ENCODE data around the gene C12orf42.

GRCh38 chr12:103368167-103368566 is 127.6 kb downstream of the C12orf42 start:
- TF ChIP-seq EZH2 (IDR thresholded peaks at IDR 0.05) (no peak), CTCF (IDR thresholded peaks at IDR 0.05 in 2 of 3, conservative IDR thresholded peaks at IDR 0.05 in 1 of 3; ENCODE audit: borderline replicate concordance in 1 of 3, insufficient read depth in 1 of 3, low read depth in 2 of 3, low read length in 2 of 3) (no peak), ELF1 (IDR thresholded peaks at IDR 0.05; ENCODE audit: borderline replicate concordance, low read depth) (no peak), MAX (IDR thresholded peaks at IDR 0.05) (no peak), POLR2A (IDR thresholded peaks at IDR 0.05; ENCODE audit: borderline replicate concordance, extremely low read depth, insufficient read depth, insufficient read length) (no peak), EZH2phosphoT487 (IDR thresholded peaks at IDR 0.05; ENCODE audit: borderline replicate concordance) (no peak), EGR1 (IDR thresholded peaks at IDR 0.05; ENCODE audit: low read depth) (no peak), JUND (IDR thresholded peaks at IDR 0.05) (no peak), YY1 (IDR thresholded peaks at IDR 0.05; ENCODE audit: extremely low read depth, insufficient replicate concordance, low read depth, low read length) (no peak)

Measured in HCT116 (cell line).